ENCODE measurements around the gene INHBB. TPM values are rescaled to one million over a fixed set of nuclear protein-coding genes. Genes with fewer than 3 reads are reported as not detected.

The INHBB gene
- total and polyA plus RNA-seq, 12 donors, result 0.89 to 9.2 (median 3.5) TPM

GRCh38 chr2:120316071-120316470 is 29.9 kb upstream of the INHBB start:
- H3K9me3 ChIP-seq, result no peaks in the 10 kb centered on the region
- no peak for DNase-seq
- no peak for TF ChIP-seq CTCF (IDR thresholded peaks at IDR 0.05)
- no peak for ATAC-seq
- intact Hi-C loops (cut with DNase I), result loop anchor here in 4 of 10 donors (10.0 kb wide), 3 partner anchors 91 to 211 kb away; partner anchors contain the start of gene TMEM185B (in 2 of the 4)
- peaks cover 0 to 5% (median 0%) of the 10 kb centered on the region in 7 donors for H3K27me3 ChIP-seq
- no peaks in the 10 kb centered on the region for H3K36me3 ChIP-seq
- 93 to 96% methylated on average over 5 of the region's 5 CpGs for WGBS, 2 donors
- H3K4me3 ChIP-seq, result no peak overlapping the region
- H3K4me1 ChIP-seq, result peaks cover 12 to 51% (median 35%) of the 10 kb centered on the region in 9 donors
- no peak overlapping the region for H3K27ac ChIP-seq

- intact Hi-C loops (cut with DNase I), result loop anchor here in 4 of 10 donors (10.0 kb wide), 3 partner anchors 92 to 212 kb away; partner anchors contain the start of gene TMEM185B (in 2 of the 4)
- DNase-seq, result no peak
- WGBS, 2 donors, result 95 to 98% methylated on average over 15 of the region's 15 CpGs
- H3K4me1 ChIP-seq, result peaks cover 12 to 51% (median 35%) of the 10 kb centered on the region in 9 donors
- H3K27me3 ChIP-seq, result peaks cover 0 to 9% (median 0%) of the 10 kb centered on the region in 7 donors
- H3K27ac ChIP-seq, result no peak overlapping the region
- no peak for ATAC-seq
- H3K36me3 ChIP-seq, result no peaks in the 10 kb centered on the region
- TF ChIP-seq CTCF (IDR thresholded peaks at IDR 0.05), result no peak
- H3K9me3 ChIP-seq, result no peaks in the 10 kb centered on the region
- H3K4me3 ChIP-seq, result no peak overlapping the region
Measured at GRCh38 chr2:120316528-120317179, 29.3 kb upstream of the INHBB start.

- no peak for DNase-seq
Measured at GRCh38 chr2:120317180-120317533, 28.8 kb upstream of the INHBB start.

GRCh38 chr2:120317916-120318315 is 28.0 kb upstream of the INHBB start:
- ATAC-seq (no peak), DNase-seq (no peak)
- 95 to 96% methylated on average over 8 of the region's 8 CpGs for WGBS, 2 donors
- Histone ChIP-seq H3K9me3 (no peaks in the 10 kb centered on the region), H3K36me3 (no peaks in the 10 kb centered on the region), H3K4me1 (peaks cover 12 to 43% (median 28%) of the 10 kb centered on the region in 9 donors), H3K27ac (no peak overlapping the region), H3K27me3 (peaks cover 0 to 11% (median 0%) of the 10 kb centered on the region in 7 donors), H3K4me3 (no peak overlapping the region)
- TF ChIP-seq CTCF (IDR thresholded peaks at IDR 0.05), result no peak
- intact Hi-C loops (cut with DNase I), result loop anchor here in 4 of 10 donors (10.0 kb wide), 3 partner anchors 93 to 213 kb away; partner anchors contain the start of gene TMEM185B (in 2 of the 4)

More at GRCh38 chr2:120317180-120317533, 28.8 kb upstream of the INHBB start:
- H3K4me1 ChIP-seq, result peaks cover 12 to 50% (median 35%) of the 10 kb centered on the region in 9 donors
- no peak overlapping the region for H3K4me3 ChIP-seq
- H3K27ac ChIP-seq, result no peak overlapping the region
- no peaks in the 10 kb centered on the region for H3K9me3 ChIP-seq
- no peaks in the 10 kb centered on the region for H3K36me3 ChIP-seq
- TF ChIP-seq CTCF (IDR thresholded peaks at IDR 0.05), result no peak
- H3K27me3 ChIP-seq, result peaks cover 0 to 11% (median 0%) of the 10 kb centered on the region in 7 donors
- intact Hi-C loops (cut with DNase I), result loop anchor here in 4 of 10 donors (10.0 kb wide), 3 partner anchors 92 to 212 kb away; partner anchors contain the start of gene TMEM185B (in 2 of the 4)
- no peak for ATAC-seq

Data from heart right ventricle (tissue), 16 donors.